Measurements from ENCODE around the gene OR5L1.

OR5L1 gene

GRCh38 chr11:55854704-55855103, 43.5 kb downstream of the OR5L1 start:
- H3K4me3 ChIP-seq (ENCODE audit: low read depth in 1 of 2, low read length in 2 of 2): no peak overlapping the region
- H3K9ac ChIP-seq (ENCODE audit: low read length): no peak overlapping the region
- no peaks in the 10 kb centered on the region for H3K4me1 ChIP-seq (ENCODE audit: insufficient read depth, low read length)
- H3K27ac ChIP-seq (ENCODE audit: low read depth, low read length): no peak overlapping the region
- no peaks in the 10 kb centered on the region for H3K27me3 ChIP-seq (ENCODE audit: control insufficient read depth in 1 of 2, insufficient read depth in 2 of 2, low read length in 2 of 2)
- no peaks in the 10 kb centered on the region for H3K9me3 ChIP-seq (ENCODE audit: low read length)
- no peaks in the 10 kb centered on the region for H3K36me3 ChIP-seq (ENCODE audit: insufficient read depth, low read length)
